Heart right ventricle (tissue), 16 donors: Measurements from ENCODE around the gene KRT6B. TPM values are rescaled to one million over a fixed set of nuclear protein-coding genes. Genes with fewer than 3 reads are reported as not detected.

Source experiments
- ATAC-seq, 8 donors: fragments of 200-7000 bp; cut with Tn5 transposase; one replicate each; pipeline ENCODE4 v1.9.1; 2020; ENCODE audit warnings: mild to moderate bottlenecking in 8 of 8, moderate library complexity in 8 of 8, moderate number of reproducible peaks in 1 of 8
- DNase-seq, 2 donors: peaks; one replicate each; pipeline ENCODE4 v3.0.0-alpha.2; 2020
- H3K27ac ChIP-seq, 10 donors: fragments of 200-600 bp; sonication (generic) in 2 of 10; one replicate each; pipeline versions ENCODE4 v1.5.0 to v1.8.0; 2020 to 2022; ENCODE audit warnings: mild to moderate bottlenecking in 3 of 10
- H3K27me3 ChIP-seq, 7 donors: fragments of 200-600 bp; one replicate each; pipeline ENCODE4 v1.8.0; 2021 to 2022; ENCODE audit warnings: mild to moderate bottlenecking in 2 of 7
- H3K36me3 ChIP-seq, 9 donors: fragments of 200-600 bp; sonication (generic) in 1 of 9; one replicate each; pipeline versions ENCODE4 v1.5.0 to v1.8.0; 2020 to 2022; ENCODE audit warnings: mild to moderate bottlenecking in 2 of 9
- H3K4me1 ChIP-seq, 9 donors: fragments of 200-600 bp; sonication (generic) in 1 of 9; one replicate each; pipeline versions ENCODE4 v1.5.0 to v1.8.0; 2020 to 2022; ENCODE audit warnings: mild to moderate bottlenecking in 4 of 9
- H3K4me3 ChIP-seq, 10 donors: fragments of 200-600 bp; sonication (generic) in 2 of 10; one replicate each; pipeline versions ENCODE4 v1.5.0 to v1.8.0; 2020 to 2022; ENCODE audit warnings: mild to moderate bottlenecking in 7 of 10, moderate library complexity in 2 of 10
- H3K9me3 ChIP-seq, 11 donors: fragments of 200-600 bp in 10 of 11; sonication (generic) in 2 of 11; one replicate each; pipeline versions ENCODE4 v1.5.0 to v1.8.0; 2013 to 2022; ENCODE audit warnings: mild to moderate bottlenecking in 2 of 11, control low read depth in 1 of 11, moderate library complexity in 1 of 11
- CTCF ChIP-seq, 9 donors: fragments of 200-600 bp; sonication (generic) in 2 of 9; IDR thresholded peaks; one replicate each; pipeline versions ENCODE4 v1.5.0 to v1.8.0; 2021 to 2022; ENCODE audit warnings: antibody characterized with exemption in 9 of 9, mild to moderate bottlenecking in 5 of 9, moderate library complexity in 1 of 9
- WGBS, 2 donors: extraction: QIAGEN DNeasy Blood & Tissue Kit; methylation state at CpG; one replicate each; pipeline ENCODE4 v1.1.7; 2013; ENCODE audit warnings: inconsistent platforms in 1 of 2; 5-methylcytosine and 5-hydroxymethylcytosine counted together
- intact Hi-C, 10 donors: fragments of 100-400 bp; cut with DNase I; formaldehyde crosslinking; loops; one replicate each; pipeline versions ENCODE4 v1.11.1 to v1.14.2; 2022
- polyA plus RNA-seq, 2 donors: library from polyadenylated mRNA; stranded (reverse); fragments of 200-250 nt; gene quantifications; one replicate each; pipeline ENCODE4 v1.2.3, GENCODE V29; 2013
- total RNA-seq, 10 donors: library from RNA; stranded (reverse); fragmentation: NEBNext Ultra II Directional in 3 of 10; extraction: Animal tissue kit (Norgen Biotek cat#: 25700) in 3 of 10; gene quantifications; one replicate each; pipeline versions ENCODE4 v1.2.1 to v1.2.4, GENCODE V29; 2021 to 2023
- donor health status: Arrhythmogenic right ventricular cardiomyopathy.
- donor health status: ischemic (EF 13 %, LVEDD 7.1; RV severe dilation, severe dysfunction).
- donor health status: healthy with polysubstance abuse.
- donor health status: DM: no; HTN: yes; CAD: no.
- donor health status: DM: no; HTN: no; CAD: no.
- donor health status: ischemic (EF 25% LVEDD 6.9; RV normal size, moderate dysfunction).
- donor health status: ischemic (EF 25% LVEDD 5.7; RV mildly dilated, moderate dysfunction).
- donor health status: healthy.
- donor health status: DM: yes; HTN: yes; CAD: no.
- donor health status: Ischemic cardiomyopathy.
- donor health status: ischemic (EF 35%, LVEDD 5.7; RV mildly dilated, moderate dysfunction).
- donor health status: nonischemic (EF 11% LVEDD 7.7; RV severe dilation, severe dysfunction).
- donor health status: DM: yes; HTN: yes; CAD: no.
- donor health status: PGD.
- donor health status: ischemic (EF 29% LVEDD 5.4; RV normal size, mild dysfunction).
- donor health status: nonischemic (EF 23%, LVEDD 6.1; RV moderate dilation, normal function).

The KRT6B gene
- total and polyA plus RNA-seq, 12 donors: 0.06 TPM; not detected in 11

GRCh38 chr12:52469853-52470252, 17.9 kb upstream of the KRT6B start:
- no peak for DNase-seq
- intact Hi-C loops: no loop called here
- no peaks in the 10 kb centered on the region for H3K36me3 ChIP-seq
- H3K9me3 ChIP-seq: no peaks in the 10 kb centered on the region
- no peak for ATAC-seq
- TF ChIP-seq CTCF (IDR thresholded peaks at IDR 0.05): no peak
- no peak overlapping the region for H3K27ac ChIP-seq
- peaks cover 0 to 17% (median 11%) of the 10 kb centered on the region in 7 donors for H3K27me3 ChIP-seq
- 74 to 76% methylated on average over 4 of the region's 4 CpGs for WGBS, 2 donors
- H3K4me1 ChIP-seq: no peaks in the 10 kb centered on the region
- H3K4me3 ChIP-seq: no peak overlapping the region

- Histone ChIP-seq H3K4me1 (no peaks in the 10 kb centered on the region), H3K4me3 (no peak overlapping the region), H3K27ac (no peak overlapping the region), H3K9me3 (no peaks in the 10 kb centered on the region), H3K27me3 (peaks cover 0 to 32% (median 20%) of the 10 kb centered on the region in 7 donors), H3K36me3 (no peaks in the 10 kb centered on the region)
- intact Hi-C loops: no loop called here
- WGBS, 2 donors: 12% methylated on average over 2 of the region's 2 CpGs
- ATAC-seq: no peak
- DNase-seq: no peak
- no peak for TF ChIP-seq CTCF (IDR thresholded peaks at IDR 0.05)
These were observed 13.0 kb upstream of the KRT6B start for GRCh38 chr12:52464897-52465296.

- intact Hi-C loops: no loop called here
- Histone ChIP-seq H3K9me3 (no peaks in the 10 kb centered on the region), H3K4me1 (no peaks in the 10 kb centered on the region), H3K27me3 (peaks cover 0 to 26% (median 13%) of the 10 kb centered on the region in 7 donors), H3K36me3 (no peaks in the 10 kb centered on the region), H3K4me3 (no peak overlapping the region), H3K27ac (no peak overlapping the region)
- DNase-seq: peak in 1 of 2 donors; percentile 23
- no peak for TF ChIP-seq CTCF (IDR thresholded peaks at IDR 0.05)
- WGBS, 2 donors: 51 to 63% methylated on average over 5 of the region's 5 CpGs
- no peak for ATAC-seq
These were observed 9.7 kb upstream of the KRT6B start for GRCh38 chr12:52461693-52462092.

GRCh38 chr12:52458861-52459260, 6.9 kb upstream of the KRT6B start:
- DNase-seq (no peak), ATAC-seq (no peak)
- no peak overlapping the region for H3K4me3 ChIP-seq
- intact Hi-C loops: no loop called here
- no peaks in the 10 kb centered on the region for H3K9me3 ChIP-seq
- peaks cover 0 to 20% (median 11%) of the 10 kb centered on the region in 7 donors for H3K27me3 ChIP-seq
- TF ChIP-seq CTCF (IDR thresholded peaks at IDR 0.05): no peak
- H3K36me3 ChIP-seq: no peaks in the 10 kb centered on the region
- H3K27ac ChIP-seq: no peak overlapping the region
- H3K4me1 ChIP-seq: no peaks in the 10 kb centered on the region
- 87 to 88% methylated on average over 5 of the region's 5 CpGs for WGBS, 2 donors
